NOMO-1 treated with dmso at 0.1 percent for 144 hours (cell line): ENCODE measurements around the gene SLC16A14.

Experiments
- DNase-seq: peaks from one replicate; lab custom pipeline; 2025; ENCODE audit not compliant: unreplicated experiment; lab: John Stamatoyannopoulos, UW

The SLC16A14 gene

GRCh38 chr2:230043025-230043424, 25.7 kb downstream of the SLC16A14 start:
- no peak for DNase-seq

- DNase-seq: no peak
These were observed 26.5 kb downstream of the SLC16A14 start for GRCh38 chr2:230042195-230042594.

- DNase-seq: no peak
These were observed 45.4 kb downstream of the SLC16A14 start for GRCh38 chr2:230023313-230023712.

GRCh38 chr2:230019742-230020141, 49.0 kb downstream of the SLC16A14 start:
- DNase-seq: no peak

GRCh38 chr2:230018153-230018552, 50.6 kb downstream of the SLC16A14 start:
- DNase-seq: no peak

- DNase-seq: no peak
These were observed 51.9 kb downstream of the SLC16A14 start for GRCh38 chr2:230016844-230017243.

- no peak for DNase-seq
These were observed 56.3 kb downstream of the SLC16A14 start for GRCh38 chr2:230012267-230012884.

- DNase-seq: no peak
These were observed 57.1 kb downstream of the SLC16A14 start for GRCh38 chr2:230011617-230012016.

GRCh38 chr2:230010501-230010900, 58.2 kb downstream of the SLC16A14 start:
- no peak for DNase-seq

- no peak for DNase-seq
These were observed 60.0 kb downstream of the SLC16A14 start for GRCh38 chr2:230008708-230009066.

- DNase-seq: peak; percentile 45
These were observed 60.6 kb downstream of the SLC16A14 start for GRCh38 chr2:230007931-230008707.

GRCh38 chr2:230000118-230000841, 68.4 kb downstream of the SLC16A14 start:
- no peak for DNase-seq

- DNase-seq: no peak
These were observed 71.2 kb downstream of the SLC16A14 start for GRCh38 chr2:229997565-229997964.

- DNase-seq: no peak
These were observed 72.4 kb downstream of the SLC16A14 start for GRCh38 chr2:229996320-229996719.

GRCh38 chr2:229993236-229993635, 75.5 kb downstream of the SLC16A14 start:
- DNase-seq: no peak
